Measurements from ENCODE around the gene PCNX2. TPM values are rescaled to one million over a fixed set of nuclear protein-coding genes. Genes with fewer than 3 reads are reported as not detected.
"Not testable (repeated sequence)": the region's sequence is repeated elsewhere in the genome, so short reads cannot be mapped to it uniquely, and the experiment has no call there.

The PCNX2 gene
- total RNA-seq, 1 experiment from 2014 or later: 50.8 TPM

- CTCF ChIA-PET: interaction anchor here (1.1 kb wide), 1 partner anchor 201 kb away, joined by 3 read pairs; no protein-coding TSS in a partner anchor
Observed at GRCh38 chr1:233081735-233082134, 213.8 kb downstream of the PCNX2 start.

GRCh38 chr1:233080827-233081226 is 214.7 kb downstream of the PCNX2 start:
- H3K9me3 Mint-ChIP-seq; H3K27ac Mint-ChIP-seq; POLR2A ChIA-PET; H3K27me3 Mint-ChIP-seq (ENCODE audit: low read depth); DNase-seq (ENCODE audit: low spot score); H3K4me3 Mint-ChIP-seq; H3K4me1 Mint-ChIP-seq; ATAC-seq; H3K36me3 Mint-ChIP-seq: not testable (repeated sequence)
- CTCF ChIA-PET: interaction anchor here (1.1 kb wide), 1 partner anchor 200 kb away, joined by 3 read pairs; no protein-coding TSS in a partner anchor

More at GRCh38 chr1:233081735-233082134, 213.8 kb downstream of the PCNX2 start:
- H3K9me3 Mint-ChIP-seq: peaks cover 4% of the 10 kb centered on the region; the same call in 1 of the 2 replicates
- H3K27ac Mint-ChIP-seq: no peak overlapping the region
- H3K36me3 Mint-ChIP-seq: peaks cover 12% of the 10 kb centered on the region
- H3K27me3 Mint-ChIP-seq (ENCODE audit: low read depth): no peaks in the 10 kb centered on the region
- no peak for TF ChIP-seq JUN (CRISPR knock-in tag; IDR thresholded peaks at IDR 0.05)
- no peak for TF ChIP-seq CBFB (CRISPR knock-in tag; IDR thresholded peaks at IDR 0.05; ENCODE audit: low read depth)
- no peak for TF ChIP-seq HMGXB4 (CRISPR knock-in tag; IDR thresholded peaks at IDR 0.05)
- TF ChIP-seq NFYB (CRISPR knock-in tag; conservative IDR thresholded peaks at IDR 0.05; ENCODE audit: low read depth): no peak
- POLR2A ChIA-PET: no interaction called here
- peaks cover 4% of the 10 kb centered on the region for H3K4me1 Mint-ChIP-seq
- H3K4me3 Mint-ChIP-seq: no peak overlapping the region
- DNase-seq (ENCODE audit: low spot score): no peak
- ATAC-seq: no peak

GRCh38 chr1:233080286-233080685 is 215.2 kb downstream of the PCNX2 start:
- TF ChIP-seq NFATC4 (CRISPR knock-in tag; IDR thresholded peaks at IDR 0.05): no peak
- no peak for TF ChIP-seq USF1 (CRISPR knock-in tag; IDR thresholded peaks at IDR 0.05)
- no peak for TF ChIP-seq HMGXB4 (CRISPR knock-in tag; IDR thresholded peaks at IDR 0.05)
- no peak for TF ChIP-seq ZNF512 (CRISPR knock-in tag; IDR thresholded peaks at IDR 0.05; ENCODE audit: borderline replicate concordance)
- TF ChIP-seq ATF1 (CRISPR knock-in tag; IDR thresholded peaks at IDR 0.05): no peak
- no peak for TF ChIP-seq CBFB (CRISPR knock-in tag; IDR thresholded peaks at IDR 0.05; ENCODE audit: low read depth)
- no peak for TF ChIP-seq RELA (CRISPR knock-in tag; IDR thresholded peaks at IDR 0.05; ENCODE audit: borderline replicate concordance)
- no peak for TF ChIP-seq CREB1 (CRISPR knock-in tag; IDR thresholded peaks at IDR 0.05)
- no peak for TF ChIP-seq ZMAT4 (CRISPR knock-in tag; IDR thresholded peaks at IDR 0.05)
- H3K36me3 Mint-ChIP-seq: peaks cover 5% of the 10 kb centered on the region
- ChIA-PET CTCF (no interaction called here), POLR2A (no interaction called here)
- ATAC-seq (no peak), DNase-seq (ENCODE audit: low spot score) (no peak)
- peaks cover 2% of the 10 kb centered on the region for H3K9me3 Mint-ChIP-seq
- H3K27ac Mint-ChIP-seq: no peak overlapping the region
- no peak overlapping the region for H3K4me3 Mint-ChIP-seq
- no peaks in the 10 kb centered on the region for H3K27me3 Mint-ChIP-seq (ENCODE audit: low read depth)
- H3K4me1 Mint-ChIP-seq: peaks cover 7% of the 10 kb centered on the region

GRCh38 chr1:233079574-233079973 is 216.0 kb downstream of the PCNX2 start:
- CTCF ChIA-PET: no interaction called here

More at GRCh38 chr1:233079574-233079973, 216.0 kb downstream of the PCNX2 start:
- no peak for DNase-seq (ENCODE audit: low spot score)
- peak; percentile 63 for ATAC-seq
- POLR2A ChIA-PET: no interaction called here
- no peak for TF ChIP-seq CBFB (CRISPR knock-in tag; IDR thresholded peaks at IDR 0.05; ENCODE audit: low read depth)
- TF ChIP-seq TEAD1 (CRISPR knock-in tag; IDR thresholded peaks at IDR 0.05): no peak
- no peak for TF ChIP-seq ATF6 (CRISPR knock-in tag; IDR thresholded peaks at IDR 0.05)
- TF ChIP-seq HMGA2 (CRISPR knock-in tag; IDR thresholded peaks at IDR 0.05): no peak
- TF ChIP-seq FOXK1 (CRISPR knock-in tag; IDR thresholded peaks at IDR 0.05): no peak
- Mint-ChIP-seq H3K27me3 (ENCODE audit: low read depth) (no peaks in the 10 kb centered on the region), H3K36me3 (peaks cover 11% of the 10 kb centered on the region), H3K9me3 (peaks cover 8% of the 10 kb centered on the region), H3K4me1 (peaks cover 7% of the 10 kb centered on the region), H3K27ac (no peak overlapping the region), H3K4me3 (no peak overlapping the region)

Measured in WTC11 (cell line).